C1 segment of cervical spinal cord (tissue), 14 donors: ENCODE measurements around the gene ITPR1.

Experiments used
- DNase-seq, 14 donors: peaks; one replicate each; lab custom pipeline; 2025; lab: John Stamatoyannopoulos, UW

The ITPR1 gene

GRCh38 chr3:4823986-4824925 is 331.1 kb downstream of the ITPR1 start:
- DNase-seq, result no peak

GRCh38 chr3:4824926-4825325 is 331.8 kb downstream of the ITPR1 start:
- DNase-seq, result no peak

- peak in 1 of 14 donors; percentile 33 for DNase-seq
Observed at GRCh38 chr3:4825436-4826236, 332.5 kb downstream of the ITPR1 start.

DNA sequence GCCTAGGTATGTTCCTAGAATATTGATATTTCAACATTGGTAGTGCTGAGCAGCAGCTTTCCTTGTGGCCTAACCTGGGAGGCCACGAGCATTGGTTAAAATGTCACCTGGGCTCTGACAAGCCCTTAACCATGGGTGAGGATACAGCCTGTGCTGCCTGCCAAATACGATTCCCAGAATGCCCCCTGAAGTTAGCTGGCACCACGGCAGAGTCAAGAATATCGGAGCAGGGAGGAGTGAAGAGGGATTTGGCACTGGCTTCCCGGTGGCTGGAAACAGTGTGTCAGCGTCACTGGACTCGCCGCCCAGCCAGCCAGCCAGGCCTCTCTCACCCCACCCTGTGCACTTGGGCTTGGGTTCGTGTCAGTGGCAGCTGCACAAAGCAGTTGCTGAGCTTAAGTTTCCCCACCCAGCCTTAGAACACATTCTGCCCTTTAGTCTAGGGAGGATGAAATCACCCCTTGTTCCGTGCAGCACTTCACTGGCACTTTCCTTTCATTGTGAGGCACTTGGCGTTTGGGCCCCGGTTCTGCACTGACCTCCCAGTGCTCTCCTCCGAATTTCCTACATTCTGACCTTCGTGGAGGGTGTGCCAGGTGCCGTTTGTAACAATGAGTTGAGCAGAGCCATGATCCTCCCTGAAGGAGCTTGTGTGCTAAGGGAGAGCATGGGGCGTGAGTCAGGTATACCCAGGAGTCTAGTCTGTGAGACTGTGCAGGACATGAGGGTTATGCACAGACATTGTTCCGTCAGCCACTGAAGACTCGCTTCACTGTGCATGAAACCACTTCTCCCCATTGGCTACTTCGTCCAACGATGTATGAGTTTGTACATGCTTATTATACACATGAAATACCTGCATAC is 333.3 kb downstream of the ITPR1 start:
- DNase-seq, result peak in 10 of 14 donors; percentile 15 to 85 (median 59)

- no peak for DNase-seq
Observed at GRCh38 chr3:4827767-4828166, 334.6 kb downstream of the ITPR1 start.

DNA sequence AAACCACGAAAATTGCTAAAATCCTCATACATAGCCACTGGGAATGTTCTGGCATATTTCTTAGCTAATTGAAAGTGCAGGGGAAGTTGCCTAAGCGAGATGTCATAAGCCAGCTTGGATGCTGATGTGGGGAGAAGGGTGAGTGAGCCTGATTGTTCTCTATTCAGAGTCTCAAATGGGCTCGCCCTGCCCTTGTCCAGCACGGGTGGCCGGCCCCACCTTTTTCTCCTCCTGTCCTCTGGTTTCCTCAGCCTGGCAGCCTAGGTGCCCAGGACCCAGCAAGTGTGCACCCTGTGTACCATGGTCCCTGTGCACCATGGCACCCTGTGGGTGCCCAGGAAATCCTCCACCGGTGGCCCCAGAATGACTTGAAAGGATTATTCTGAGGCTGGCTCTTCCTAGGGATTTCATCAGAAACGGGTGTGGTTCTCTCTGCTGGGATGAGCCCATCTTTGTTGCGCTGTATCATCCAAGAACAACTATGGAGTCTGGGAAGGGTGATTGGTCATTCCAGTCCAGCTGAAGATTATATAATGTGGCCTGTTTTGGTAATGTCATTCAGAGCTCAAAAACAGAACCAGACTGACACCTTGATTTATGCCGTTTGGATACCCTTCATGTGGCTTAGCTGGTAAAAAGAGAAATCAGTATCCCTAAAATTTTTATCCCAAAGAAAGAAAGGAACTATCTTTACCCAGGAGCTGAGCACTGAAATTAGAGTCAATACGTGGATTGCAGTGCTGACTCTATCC is 335.3 kb downstream of the ITPR1 start:
- DNase-seq, result peak in 5 of 14 donors; percentile 7 to 50 (median 18)

DNA sequence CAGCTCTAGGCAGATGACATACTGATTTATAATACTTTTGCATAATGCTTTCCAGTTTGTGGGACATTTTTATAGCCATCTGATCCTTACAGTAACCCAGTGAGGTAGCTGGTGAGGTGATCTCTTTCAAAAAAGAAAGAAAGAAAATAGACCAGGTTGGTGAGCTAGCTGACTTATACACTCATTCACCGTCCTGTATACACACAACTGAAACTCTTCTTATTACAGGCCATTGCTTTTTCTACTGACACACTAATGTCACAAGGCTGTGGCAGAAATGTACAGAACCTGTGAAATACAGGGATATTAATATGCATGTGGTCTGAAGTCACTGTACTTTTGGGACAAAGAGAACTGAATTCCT is 335.9 kb downstream of the ITPR1 start:
- DNase-seq, result no peak

DNA sequence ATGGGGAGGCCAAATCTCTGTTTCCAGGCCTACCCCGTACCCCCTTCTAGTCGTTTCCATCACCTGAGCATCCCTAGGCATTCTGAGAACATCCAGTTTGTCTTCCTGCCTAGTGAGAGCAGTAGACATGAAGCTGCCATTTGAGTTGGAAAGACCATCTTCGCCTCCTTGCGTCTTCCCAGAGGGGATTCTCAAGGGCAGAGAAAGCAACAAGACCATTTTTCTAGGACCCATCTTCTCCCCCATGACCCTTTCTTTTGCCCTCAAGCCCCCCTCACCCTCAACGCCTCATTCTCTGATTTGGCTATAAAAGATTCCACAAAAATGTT is 337.4 kb downstream of the ITPR1 start:
- no peak for DNase-seq

- no peak for DNase-seq
Observed at GRCh38 chr3:4831580-4831950, 338.4 kb downstream of the ITPR1 start.

DNA sequence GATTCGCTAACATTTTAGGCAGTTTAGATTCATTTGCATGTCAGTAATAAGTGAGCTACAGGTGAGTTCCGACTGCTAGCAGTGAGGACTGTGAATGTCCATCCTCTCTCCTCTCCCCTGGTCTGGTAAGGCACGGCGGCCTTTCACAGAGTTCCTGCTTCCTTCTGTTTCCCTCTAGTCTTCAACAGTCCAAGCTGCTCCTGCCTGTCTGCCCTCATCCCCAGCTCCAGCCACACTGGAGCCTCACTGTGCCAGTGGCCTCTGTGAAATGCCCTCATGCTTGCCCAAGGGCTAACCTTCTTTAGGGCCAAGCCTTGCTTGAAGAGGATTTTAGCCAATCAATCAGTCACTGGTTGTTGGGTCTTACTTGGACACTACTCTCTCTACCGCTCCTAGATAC is 340.3 kb downstream of the ITPR1 start:
- DNase-seq, result no peak

- peak in 1 of 14 donors; percentile 16 for DNase-seq
Observed at GRCh38 chr3:4834403-4834866, 341.3 kb downstream of the ITPR1 start.

DNA sequence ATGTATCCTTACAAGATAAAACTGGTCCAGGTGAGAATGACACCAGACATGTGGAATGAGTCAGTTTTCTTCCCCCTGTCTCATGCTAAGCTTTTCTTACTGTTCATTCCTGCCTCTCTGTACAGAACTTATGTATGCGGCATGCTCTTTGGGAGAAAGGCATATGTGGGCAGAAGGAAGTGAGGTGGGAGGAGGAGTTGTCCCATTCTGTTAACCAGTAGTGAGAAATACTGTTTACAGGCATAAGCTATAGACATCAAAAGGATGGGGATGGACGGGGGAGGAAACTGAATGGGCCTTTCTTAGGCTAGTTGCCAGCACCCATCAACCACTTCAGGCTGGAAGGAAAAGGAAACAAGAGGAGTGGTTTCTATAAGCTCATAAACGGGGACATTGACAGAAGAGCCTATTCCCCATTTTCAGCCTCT is 342.5 kb downstream of the ITPR1 start:
- DNase-seq, result no peak

DNA sequence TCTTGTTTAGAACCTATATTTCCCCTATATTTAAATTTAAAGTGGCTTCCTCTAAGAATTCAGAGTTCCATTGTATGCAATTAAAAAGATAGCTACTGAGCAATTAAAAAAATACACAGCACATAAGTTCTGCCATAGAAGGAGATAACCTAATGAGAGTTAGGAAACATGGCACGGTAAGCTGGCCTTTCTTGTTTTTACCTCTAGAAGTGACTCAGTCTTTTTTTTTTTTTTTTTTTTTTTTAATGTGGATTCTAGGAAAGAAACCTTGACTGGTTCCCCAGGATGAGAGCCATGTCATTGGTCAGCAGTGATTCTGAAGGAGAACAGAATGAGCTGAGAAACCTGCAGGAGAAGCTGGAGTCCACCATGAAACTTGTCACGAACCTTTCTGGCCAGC is 343.4 kb downstream of the ITPR1 start:
- no peak for DNase-seq

DNA sequence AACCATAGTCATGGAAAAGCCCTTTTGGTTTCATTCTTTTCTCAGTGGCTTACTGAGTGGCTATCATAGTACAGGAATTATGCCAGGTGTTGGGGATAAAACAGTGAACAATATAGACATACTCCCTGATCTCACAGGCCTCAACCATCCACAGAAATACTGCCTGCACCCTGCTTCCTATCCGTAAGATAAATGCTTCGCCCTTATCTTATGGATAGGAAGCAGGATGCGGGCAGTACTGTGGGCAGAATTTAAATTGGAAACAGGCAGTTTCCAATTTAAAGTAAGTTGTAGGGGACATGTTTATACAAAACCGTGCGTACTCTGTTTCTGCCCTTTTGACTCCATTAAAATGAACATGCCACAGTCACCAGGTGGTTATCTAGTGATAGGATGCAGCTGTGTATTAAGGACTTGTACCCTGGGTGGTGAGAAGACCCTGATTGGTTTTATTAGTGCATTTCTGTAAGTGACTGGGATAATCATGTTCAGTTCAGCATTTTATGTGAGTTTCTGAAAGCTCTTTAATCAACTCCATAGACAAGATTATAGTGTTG is 344.3 kb downstream of the ITPR1 start:
- DNase-seq, result no peak

GRCh38 chr3:4838621-4839022 is 345.5 kb downstream of the ITPR1 start:
- no peak for DNase-seq

DNA sequence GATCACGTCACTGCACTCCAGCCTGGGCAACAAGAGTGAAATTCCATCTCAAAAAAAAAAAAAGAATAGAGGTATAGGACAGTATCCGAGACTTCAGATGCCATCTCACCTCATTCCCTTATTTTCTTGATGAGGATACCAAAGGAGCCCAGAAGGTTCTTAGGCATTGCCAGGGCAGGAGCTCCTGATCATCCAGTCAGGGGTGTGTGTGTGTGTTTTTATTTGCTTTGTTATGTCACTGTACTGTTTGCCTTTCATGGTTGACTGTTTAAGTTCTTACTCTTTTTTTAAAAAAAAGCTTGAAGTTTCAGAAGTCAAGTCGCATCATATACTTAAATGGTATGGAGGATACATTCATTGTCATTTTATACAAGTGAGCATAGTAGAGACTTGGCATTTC is 346.1 kb downstream of the ITPR1 start:
- DNase-seq, result no peak

DNA sequence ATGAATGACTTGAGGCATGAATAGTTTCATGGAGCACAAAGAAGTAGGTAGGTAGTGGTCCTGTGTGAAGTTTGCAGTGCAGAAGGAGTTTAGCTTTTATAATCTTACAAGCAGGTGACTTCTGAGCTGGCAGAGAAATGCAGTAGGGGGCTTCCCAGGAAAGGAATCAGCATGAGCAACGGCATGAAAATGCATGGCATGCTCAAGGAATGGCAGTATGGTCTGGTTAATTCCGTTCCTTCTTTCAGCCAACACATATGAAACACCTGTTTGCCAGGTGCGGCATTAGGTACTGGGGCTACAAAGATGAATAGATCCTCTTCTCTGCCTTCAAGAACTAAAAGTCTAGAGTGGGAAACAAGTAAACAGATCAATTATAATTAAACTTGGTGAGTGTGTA is 348.1 kb downstream of the ITPR1 start:
- DNase-seq, result no peak

DNA sequence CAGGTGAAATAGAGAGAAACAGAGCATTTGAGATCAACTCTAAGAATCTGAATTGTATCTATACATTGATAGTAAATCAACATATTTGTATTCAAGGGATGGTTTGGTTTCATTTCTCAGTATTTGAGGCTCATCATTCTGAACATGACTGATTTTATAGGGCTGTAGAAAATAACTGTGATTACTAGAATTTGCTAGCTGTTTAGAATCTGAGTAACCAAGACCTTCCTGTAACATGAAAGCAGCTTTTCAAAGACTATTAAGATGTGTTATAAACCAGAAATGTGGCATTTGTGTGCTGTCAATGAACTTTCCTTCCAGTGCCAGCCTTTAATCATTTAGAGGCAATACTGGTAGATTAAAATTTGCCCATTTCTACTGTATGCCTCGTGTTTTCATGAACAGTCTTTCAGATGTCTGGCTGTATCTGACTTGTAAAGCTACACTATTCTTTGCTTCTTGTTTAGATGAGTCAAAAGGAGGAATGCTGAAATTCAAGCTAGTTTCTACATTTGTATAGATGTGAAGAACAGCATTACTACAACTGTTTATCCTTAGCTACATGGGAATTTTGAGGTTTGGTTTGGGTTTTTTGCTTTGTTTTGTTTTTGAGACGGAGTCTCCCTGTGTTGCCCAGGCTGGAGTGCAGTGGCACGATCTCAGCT is 348.8 kb downstream of the ITPR1 start:
- DNase-seq, result no peak

- DNase-seq, result no peak
Observed at GRCh38 chr3:4843619-4844018, 350.5 kb downstream of the ITPR1 start.

DNA sequence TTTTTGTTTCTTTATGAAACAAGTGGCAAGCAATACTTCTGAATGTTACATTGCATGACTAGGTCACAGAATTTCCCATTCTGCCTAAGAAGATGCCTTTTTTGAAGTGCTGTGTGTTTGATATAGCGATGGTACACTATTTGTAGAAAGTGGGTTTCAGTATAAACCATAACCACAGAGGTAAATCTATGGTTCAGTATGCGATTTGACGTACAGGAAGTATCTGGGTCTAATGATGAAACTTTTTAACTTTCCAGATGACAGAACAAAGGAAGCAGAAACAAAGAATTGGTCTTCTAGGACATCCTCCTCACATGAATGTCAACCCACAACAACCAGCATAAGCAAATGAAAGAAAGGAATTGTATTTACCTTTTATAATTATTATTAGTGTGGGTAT is 352.7 kb downstream of the ITPR1 start:
- DNase-seq, result no peak
